Sigmoid colon (tissue), 3 donors: Measurements from ENCODE around the gene SMOC2.

ENCODE experiments used
- POLR2A ChIP-seq, 2 donors: fragments of 450-650 bp; IDR thresholded peaks; one replicate each; pipeline ENCODE4 v1.6.1; 2016; ENCODE audit warnings: antibody characterized with exemption in 2 of 2, mild to moderate bottlenecking in 2 of 2, moderate library complexity in 2 of 2
- TF ChIP-seq, protein P1 (sequence below), 4 experiments: fragments of 450-650 bp in 3 of 4; fragments of 200-600 bp in 1 of 4; IDR thresholded peaks; one replicate each; pipeline ENCODE4 v1.5.1; 2016 to 2019; ENCODE audit warnings: antibody characterized with exemption in 4 of 4, mild to moderate bottlenecking in 3 of 4, moderate library complexity in 2 of 4

DNA sequence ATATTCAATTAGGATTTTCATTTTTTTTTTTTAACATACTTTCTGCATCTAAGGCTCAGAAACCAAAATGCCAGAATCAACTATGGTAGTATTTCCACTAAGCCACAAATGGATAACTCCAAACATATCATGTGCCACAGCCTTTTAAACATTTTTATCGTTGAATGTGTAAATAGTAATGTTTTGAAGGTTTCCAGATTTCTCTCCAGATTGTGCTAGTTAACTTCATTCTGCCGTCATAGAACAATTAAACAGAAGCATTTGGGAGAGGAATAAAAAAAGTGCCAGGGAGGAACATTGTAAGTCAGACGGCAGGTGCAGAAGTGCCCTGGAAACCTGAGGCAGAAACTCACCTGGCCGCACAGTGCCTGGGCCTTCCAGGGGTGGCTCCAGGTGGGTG is 23.6 kb downstream of the SMOC2 start:
- TF ChIP-seq, protein P1, sequence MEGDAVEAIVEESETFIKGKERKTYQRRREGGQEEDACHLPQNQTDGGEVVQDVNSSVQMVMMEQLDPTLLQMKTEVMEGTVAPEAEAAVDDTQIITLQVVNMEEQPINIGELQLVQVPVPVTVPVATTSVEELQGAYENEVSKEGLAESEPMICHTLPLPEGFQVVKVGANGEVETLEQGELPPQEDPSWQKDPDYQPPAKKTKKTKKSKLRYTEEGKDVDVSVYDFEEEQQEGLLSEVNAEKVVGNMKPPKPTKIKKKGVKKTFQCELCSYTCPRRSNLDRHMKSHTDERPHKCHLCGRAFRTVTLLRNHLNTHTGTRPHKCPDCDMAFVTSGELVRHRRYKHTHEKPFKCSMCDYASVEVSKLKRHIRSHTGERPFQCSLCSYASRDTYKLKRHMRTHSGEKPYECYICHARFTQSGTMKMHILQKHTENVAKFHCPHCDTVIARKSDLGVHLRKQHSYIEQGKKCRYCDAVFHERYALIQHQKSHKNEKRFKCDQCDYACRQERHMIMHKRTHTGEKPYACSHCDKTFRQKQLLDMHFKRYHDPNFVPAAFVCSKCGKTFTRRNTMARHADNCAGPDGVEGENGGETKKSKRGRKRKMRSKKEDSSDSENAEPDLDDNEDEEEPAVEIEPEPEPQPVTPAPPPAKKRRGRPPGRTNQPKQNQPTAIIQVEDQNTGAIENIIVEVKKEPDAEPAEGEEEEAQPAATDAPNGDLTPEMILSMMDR (IDR thresholded peaks at IDR 0.05), result no peak
- TF ChIP-seq POLR2A (IDR thresholded peaks at IDR 0.05), result no peak
